Measurements from ENCODE around the gene NMNAT1.
"Not testable (repeated sequence)": the region's sequence is repeated elsewhere in the genome, so short reads cannot be mapped to it uniquely, and the experiment has no call there.

The NMNAT1 gene

GRCh38 chr1:9914610-9914937 is 28.7 kb upstream of the NMNAT1 start:
- no peaks in the 10 kb centered on the region for H3K27me3 ChIP-seq (replicated peaks)
- no peak for DNase-seq
- H3K4me3 ChIP-seq (ENCODE audit: low read depth, low read length), result no peak overlapping the region
- TF ChIP-seq, protein P1, sequence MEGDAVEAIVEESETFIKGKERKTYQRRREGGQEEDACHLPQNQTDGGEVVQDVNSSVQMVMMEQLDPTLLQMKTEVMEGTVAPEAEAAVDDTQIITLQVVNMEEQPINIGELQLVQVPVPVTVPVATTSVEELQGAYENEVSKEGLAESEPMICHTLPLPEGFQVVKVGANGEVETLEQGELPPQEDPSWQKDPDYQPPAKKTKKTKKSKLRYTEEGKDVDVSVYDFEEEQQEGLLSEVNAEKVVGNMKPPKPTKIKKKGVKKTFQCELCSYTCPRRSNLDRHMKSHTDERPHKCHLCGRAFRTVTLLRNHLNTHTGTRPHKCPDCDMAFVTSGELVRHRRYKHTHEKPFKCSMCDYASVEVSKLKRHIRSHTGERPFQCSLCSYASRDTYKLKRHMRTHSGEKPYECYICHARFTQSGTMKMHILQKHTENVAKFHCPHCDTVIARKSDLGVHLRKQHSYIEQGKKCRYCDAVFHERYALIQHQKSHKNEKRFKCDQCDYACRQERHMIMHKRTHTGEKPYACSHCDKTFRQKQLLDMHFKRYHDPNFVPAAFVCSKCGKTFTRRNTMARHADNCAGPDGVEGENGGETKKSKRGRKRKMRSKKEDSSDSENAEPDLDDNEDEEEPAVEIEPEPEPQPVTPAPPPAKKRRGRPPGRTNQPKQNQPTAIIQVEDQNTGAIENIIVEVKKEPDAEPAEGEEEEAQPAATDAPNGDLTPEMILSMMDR (IDR thresholded peaks at IDR 0.05; ENCODE audit: low read depth, low read length, missing control alignments), result peak; percentile 12
- no peak overlapping the region for H3K27ac ChIP-seq
- no peaks in the 10 kb centered on the region for H3K36me3 ChIP-seq (replicated peaks)
- in situ Hi-C loops (cut with HindIII; ENCODE audit: low pct_ligation_motif_present, low sequenced_read_pairs), result no loop called here

GRCh38 chr1:9916452-9916851 is 26.8 kb upstream of the NMNAT1 start:
- Histone ChIP-seq H3K27ac (no peak overlapping the region), H3K4me3 (ENCODE audit: low read depth, low read length) (no peak overlapping the region), H3K36me3 (replicated peaks) (no peaks in the 10 kb centered on the region), H3K27me3 (replicated peaks) (no peaks in the 10 kb centered on the region)
- in situ Hi-C loops (cut with HindIII; ENCODE audit: low pct_ligation_motif_present, low sequenced_read_pairs), result no loop called here
- DNase-seq, result no peak
- TF ChIP-seq, protein P1 (IDR thresholded peaks at IDR 0.05; ENCODE audit: low read depth, low read length, missing control alignments), result no peak

- DNase-seq; H3K4me3 ChIP-seq (ENCODE audit: low read depth, low read length); H3K36me3 ChIP-seq (replicated peaks); H3K27ac ChIP-seq; H3K27me3 ChIP-seq (replicated peaks); in situ Hi-C loops (cut with HindIII; ENCODE audit: low pct_ligation_motif_present, low sequenced_read_pairs): not testable (repeated sequence)
Observed at GRCh38 chr1:9917495-9917894, 25.8 kb upstream of the NMNAT1 start.

- Histone ChIP-seq H3K27ac (no peak overlapping the region), H3K36me3 (replicated peaks) (no peaks in the 10 kb centered on the region), H3K27me3 (replicated peaks) (no peaks in the 10 kb centered on the region), H3K4me3 (ENCODE audit: low read depth, low read length) (no peak overlapping the region)
- TF ChIP-seq, protein P1 (IDR thresholded peaks at IDR 0.05; ENCODE audit: low read depth, low read length, missing control alignments), result no peak
- in situ Hi-C loops (cut with HindIII; ENCODE audit: low pct_ligation_motif_present, low sequenced_read_pairs), result no loop called here
- DNase-seq, result no peak
Observed at GRCh38 chr1:9917901-9918300, 25.4 kb upstream of the NMNAT1 start.

DNA sequence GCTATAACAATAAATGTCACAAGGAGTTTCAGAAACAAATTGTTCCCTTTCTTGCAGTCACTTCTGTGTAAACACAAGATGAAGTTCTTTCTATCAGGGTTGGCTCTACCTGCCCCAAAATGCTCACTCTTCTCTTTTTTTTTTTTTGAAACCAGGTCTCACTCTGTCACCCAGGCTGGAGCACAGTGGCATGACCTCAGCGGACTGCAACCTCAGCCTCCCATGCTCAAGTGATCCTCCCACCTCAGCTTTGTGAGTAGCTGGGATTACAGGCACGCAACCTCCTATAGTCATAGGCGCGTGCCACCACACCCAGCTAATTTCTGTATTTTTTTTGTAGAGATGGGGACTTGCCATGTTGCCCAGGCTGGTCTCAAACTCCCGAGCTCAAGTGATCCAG is 22.7 kb upstream of the NMNAT1 start:
- H3K27me3 ChIP-seq (replicated peaks), result no peaks in the 10 kb centered on the region
- H3K27ac ChIP-seq, result no peak overlapping the region
- no peaks in the 10 kb centered on the region for H3K36me3 ChIP-seq (replicated peaks)
- TF ChIP-seq, protein P1 (IDR thresholded peaks at IDR 0.05; ENCODE audit: low read depth, low read length, missing control alignments), result no peak
- DNase-seq, result no peak
- in situ Hi-C loops (cut with HindIII; ENCODE audit: low pct_ligation_motif_present, low sequenced_read_pairs), result no loop called here
- H3K4me3 ChIP-seq (ENCODE audit: low read depth, low read length), result no peak overlapping the region

- in situ Hi-C loops (cut with HindIII; ENCODE audit: low pct_ligation_motif_present, low sequenced_read_pairs), result no loop called here
- DNase-seq, result no peak
Observed at GRCh38 chr1:9922342-9922741, 20.9 kb upstream of the NMNAT1 start.

More at GRCh38 chr1:9922342-9922741, 20.9 kb upstream of the NMNAT1 start:
- H3K4me3 ChIP-seq (ENCODE audit: low read depth, low read length), result no peak overlapping the region
- H3K27ac ChIP-seq, result no peak overlapping the region
- H3K36me3 ChIP-seq (replicated peaks), result no peaks in the 10 kb centered on the region
- no peaks in the 10 kb centered on the region for H3K27me3 ChIP-seq (replicated peaks)
- TF ChIP-seq, protein P1 (IDR thresholded peaks at IDR 0.05; ENCODE audit: low read depth, low read length, missing control alignments), result no peak

Measured in brain microvascular endothelial cell (primary cell).